SK-N-MC (cell line): Measurements from ENCODE around the gene PSMF1.

Source experiments
- EZH2 ChIP-seq: fragments of 200-600 bp; sonication (generic); IDR thresholded peaks from one replicate; pipeline ENCODE4 v1.6.1; 2017; ENCODE audit warnings: antibody characterized with exemption
- POLR2AphosphoS5 ChIP-seq: IDR thresholded peaks from 2 replicates; pipeline ENCODE4 v1.6.1; 2012; ENCODE audit warnings: mild to moderate bottlenecking, low read depth, low read length, borderline replicate concordance

DNA sequence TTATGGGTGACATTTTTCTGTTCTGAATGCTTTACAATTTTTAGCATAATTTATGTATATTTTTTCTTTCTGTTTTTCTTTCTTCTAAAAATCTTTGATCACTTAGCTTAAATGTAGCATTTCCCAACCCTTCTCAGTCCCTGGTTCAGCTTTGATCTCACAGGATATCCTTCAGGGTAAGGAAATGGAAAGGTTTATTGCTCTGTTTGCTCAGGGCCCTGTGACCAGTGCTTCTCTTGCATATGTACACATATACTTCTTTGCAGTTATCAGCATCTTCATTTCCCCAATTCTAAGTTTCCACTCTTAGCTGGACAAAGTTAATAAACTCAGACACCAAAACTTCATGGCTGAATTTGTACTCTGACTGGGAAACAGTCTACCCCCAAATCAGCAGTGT is 35.8 kb downstream of the PSMF1 start:
- TF ChIP-seq EZH2 (no peak), POLR2AphosphoS5 (no peak)
